Measurements from ENCODE around the gene MBD3L1.
A peak's percentile ranks its signal among the peaks of the same experiment; 100 is the strongest.

MBD3L1 gene

DNA sequence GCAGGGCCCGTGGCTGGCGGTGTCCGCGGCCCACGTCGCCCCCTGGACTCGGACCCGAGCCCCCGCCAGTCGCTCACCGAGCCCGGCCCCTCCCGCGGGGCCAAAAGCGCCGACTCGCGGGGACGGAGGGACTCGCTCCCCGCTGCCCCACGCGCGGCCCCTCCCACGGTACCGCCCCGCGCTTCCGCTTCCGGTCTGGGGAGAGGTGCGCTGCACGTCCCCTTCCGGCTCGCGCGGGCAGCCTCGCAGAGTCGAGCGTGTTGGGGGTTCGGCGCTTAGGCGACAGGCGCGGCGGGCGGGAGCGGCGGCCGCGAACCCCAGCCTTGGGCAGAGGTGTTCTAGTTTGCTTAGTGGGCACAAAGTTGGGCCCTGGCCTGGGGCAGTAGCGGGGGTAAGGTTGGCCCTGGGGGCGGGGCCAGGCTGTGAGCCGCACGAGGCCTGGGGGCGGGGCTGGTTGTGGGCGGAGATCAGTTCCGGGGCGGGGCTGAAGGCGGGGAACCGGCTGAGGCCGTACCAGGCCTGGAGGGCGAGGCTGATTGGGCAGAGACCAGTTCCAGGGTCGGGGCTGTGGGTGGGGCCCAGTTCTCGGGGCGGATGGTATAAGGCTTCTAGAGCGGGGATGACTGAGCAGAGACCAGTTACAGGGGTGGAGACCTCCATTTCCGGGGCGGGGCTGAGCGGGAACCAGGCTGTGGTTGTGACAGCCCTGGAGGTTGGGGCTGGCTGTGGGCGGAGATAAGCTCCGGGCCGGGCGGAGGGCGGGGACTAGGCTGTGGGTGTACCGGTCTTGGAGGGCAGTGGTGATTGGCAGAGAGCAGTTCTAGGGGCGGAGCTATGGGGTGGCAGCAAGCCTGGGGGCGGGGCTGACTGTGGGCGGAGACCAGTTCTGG is at the start of gene MBD3L1, which contains the start of gene ZNF558:
Gene MBD3L1 (plus strand): TSS at position 246 of the 890 bp plus-strand sequence. CDS start 10,302 bp downstream, outside the sequence.
Gene ZNF558 (minus strand): TSS at position 173 of the 890 bp plus-strand sequence. CDS start 9,645 bp downstream, outside the sequence.
- peak within 1 kb of the TSS; percentile 80 for H3K4me3 ChIP-seq (ENCODE audit: low read depth, low read length)

DNA sequence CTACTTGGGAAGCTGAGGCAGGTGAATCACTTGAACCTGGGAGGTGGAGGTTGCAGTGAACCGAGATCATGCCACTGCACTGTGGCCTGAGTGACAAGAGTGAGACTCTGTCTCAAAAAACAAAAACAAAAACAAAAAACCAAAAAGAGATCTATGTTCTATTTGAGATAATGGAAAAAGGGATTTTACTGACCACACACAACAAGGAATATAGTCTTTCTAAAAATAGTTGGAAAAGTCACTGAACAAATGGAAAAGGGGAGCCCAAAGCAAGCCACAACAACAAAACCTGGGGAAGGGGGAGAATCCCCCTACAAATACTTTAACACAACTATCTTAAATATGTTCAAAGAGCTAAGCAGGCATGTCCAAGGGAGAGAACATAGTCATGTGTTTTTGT is 37.4 kb upstream of the MBD3L1 start:
- no peak for DNase-seq (ENCODE audit: low read depth)
- no peak overlapping the region for H3K4me3 ChIP-seq (ENCODE audit: low read depth, low read length)

More for the DNA sequence above, at the start of gene MBD3L1, which contains the start of gene ZNF558:
- DNase-seq (ENCODE audit: low read depth) = peak; percentile 94

DNA sequence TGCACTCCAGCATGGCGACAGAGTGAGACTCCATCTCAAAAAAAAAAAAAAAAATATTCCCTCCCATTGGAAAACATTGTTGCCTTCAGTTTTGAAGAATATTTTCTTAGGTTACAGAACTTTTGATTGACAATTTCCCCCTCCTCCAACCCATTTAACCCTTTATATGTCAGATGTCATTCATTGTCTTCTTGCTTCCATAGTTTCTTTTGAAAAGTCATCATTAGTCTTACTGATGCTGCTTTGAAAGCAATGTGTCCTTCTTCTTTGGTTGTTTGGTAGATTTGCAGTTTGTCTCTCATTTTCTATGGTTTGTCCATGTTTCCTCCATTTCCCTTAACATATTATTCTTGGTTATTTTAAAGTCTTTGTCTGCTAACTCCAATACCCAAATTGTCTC is 25.5 kb upstream of the MBD3L1 start:
- H3K4me3 ChIP-seq (ENCODE audit: low read depth, low read length) = no peak overlapping the region
- DNase-seq (ENCODE audit: low read depth) = no peak

DNA sequence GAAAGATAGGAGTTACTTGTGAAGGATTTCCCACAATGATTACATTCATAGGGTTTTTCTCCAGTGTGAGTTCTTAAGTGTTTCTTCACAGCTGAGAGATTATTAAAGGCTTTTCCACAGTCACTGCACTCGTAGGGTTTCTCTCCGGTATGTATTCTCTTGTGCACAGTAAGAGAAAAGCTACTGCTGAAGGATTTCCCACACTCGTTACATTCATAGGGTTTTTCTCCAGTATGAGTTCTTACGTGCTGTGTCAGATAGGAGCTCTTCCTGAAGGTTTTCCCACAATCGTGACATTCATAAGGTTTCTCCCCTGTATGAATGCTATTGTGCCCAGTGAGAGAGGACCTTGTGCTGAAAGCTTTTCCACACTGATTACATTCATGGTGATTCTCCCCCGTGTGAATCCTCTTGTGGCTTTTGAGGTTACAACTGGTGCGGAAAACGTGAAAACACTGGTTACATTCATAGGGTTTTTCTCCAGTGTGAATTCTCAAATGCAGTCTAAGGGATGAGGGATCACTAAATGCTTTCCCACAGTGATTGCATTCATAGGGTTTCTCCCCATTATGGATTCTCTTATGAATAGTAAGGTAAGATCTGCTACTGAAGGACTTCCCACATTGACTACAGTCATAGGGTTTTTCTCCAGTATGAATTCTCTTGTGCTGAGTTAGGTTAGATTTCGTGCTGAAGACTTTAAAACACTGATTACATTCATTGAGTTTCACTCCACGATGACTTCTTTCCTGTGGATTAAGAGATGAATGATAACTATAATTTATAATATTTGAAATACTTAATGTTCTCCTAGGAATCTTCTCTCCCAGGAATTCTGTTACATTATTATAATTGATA is 20.6 kb upstream of the MBD3L1 start:
- no peak overlapping the region for H3K4me3 ChIP-seq (ENCODE audit: low read depth, low read length)
- DNase-seq (ENCODE audit: low read depth) = no peak

DNA sequence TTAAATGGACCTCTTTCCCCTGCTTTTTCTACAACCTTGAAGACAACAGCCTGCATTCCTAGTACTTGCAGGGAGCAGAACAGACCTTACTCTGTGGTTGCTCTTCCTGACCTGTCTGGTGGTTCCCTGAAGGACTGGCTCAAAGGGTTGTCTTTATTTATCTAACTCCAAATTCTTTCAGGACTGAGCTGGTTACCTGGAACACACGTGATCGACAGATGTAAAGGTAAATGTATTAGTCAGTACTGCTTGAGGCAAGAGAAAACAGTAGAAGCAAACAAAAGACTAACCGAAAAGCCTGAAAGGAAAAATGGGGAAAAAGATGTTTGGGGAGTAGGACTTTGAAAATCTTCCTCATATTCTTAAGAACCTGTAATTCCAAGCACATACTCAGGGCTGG is 18.0 kb upstream of the MBD3L1 start:
- no peak overlapping the region for H3K4me3 ChIP-seq (ENCODE audit: low read depth, low read length)
- DNase-seq (ENCODE audit: low read depth) = no peak

DNA sequence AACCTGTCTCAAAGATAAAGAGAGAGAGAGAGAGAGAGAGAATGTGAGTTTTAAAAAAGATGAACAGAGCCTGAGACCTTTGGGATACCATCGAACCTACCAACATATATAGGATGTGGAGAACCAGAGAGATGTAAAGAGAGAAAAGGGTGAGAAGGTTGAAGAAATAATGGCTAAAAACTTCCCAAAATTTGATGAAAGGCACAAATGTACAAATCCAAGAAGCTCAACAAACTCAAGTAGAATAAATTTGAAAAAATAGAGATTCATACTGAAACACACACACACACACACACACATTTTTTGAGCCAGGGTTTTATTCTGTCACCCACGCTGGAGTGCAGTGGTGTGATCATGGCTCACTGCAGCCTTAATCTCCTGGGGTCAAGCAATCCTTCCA is 16.4 kb upstream of the MBD3L1 start:
- no peak overlapping the region for H3K4me3 ChIP-seq (ENCODE audit: low read depth, low read length)
- no peak for DNase-seq (ENCODE audit: low read depth)

DNA sequence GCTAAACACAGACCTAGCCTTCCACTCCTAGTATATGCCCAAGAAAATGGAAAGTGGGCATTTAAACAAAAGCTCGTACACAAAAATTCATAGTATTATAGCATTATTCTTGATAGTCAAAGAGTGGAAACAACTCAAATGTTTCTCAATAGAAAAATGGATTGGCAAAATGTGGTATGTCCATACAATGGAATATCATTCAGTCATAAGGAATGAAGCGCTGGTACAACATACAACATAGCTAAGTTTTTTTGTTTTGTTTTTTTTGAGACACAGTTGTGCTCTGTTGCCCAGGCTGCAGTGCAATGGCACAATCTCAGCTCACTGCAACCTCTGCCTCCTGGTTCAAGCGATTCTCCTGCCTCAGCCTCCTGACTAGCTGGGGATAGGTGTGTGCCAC is 11.9 kb upstream of the MBD3L1 start:
- H3K4me3 ChIP-seq (ENCODE audit: low read depth, low read length) = no peak overlapping the region
- DNase-seq (ENCODE audit: low read depth) = no peak

DNA sequence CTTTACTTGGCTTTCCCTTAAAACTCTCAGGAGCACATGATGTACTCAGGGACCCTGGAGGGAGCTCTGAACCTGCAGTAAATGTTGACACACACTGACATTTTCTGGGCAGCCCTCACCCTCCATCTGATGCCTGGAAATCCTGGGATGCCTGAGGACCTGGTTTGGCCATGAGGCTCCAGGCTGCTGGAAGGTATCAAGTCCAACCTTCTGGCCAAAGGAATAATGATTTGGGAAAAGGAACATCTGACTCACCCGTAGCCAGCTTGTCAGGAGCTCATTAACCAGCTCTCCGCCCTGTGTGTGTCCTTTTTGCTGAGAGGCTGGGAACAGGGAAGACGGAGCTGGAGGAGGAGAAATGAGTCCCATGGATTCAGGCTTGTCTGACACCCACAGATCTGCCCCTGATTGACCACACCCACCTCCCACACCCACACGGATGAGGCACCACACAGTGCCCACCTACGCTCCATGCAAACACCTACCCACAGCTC is 10.4 kb upstream of the MBD3L1 start:
- no peak for DNase-seq (ENCODE audit: low read depth)
- no peak overlapping the region for H3K4me3 ChIP-seq (ENCODE audit: low read depth, low read length)

DNA sequence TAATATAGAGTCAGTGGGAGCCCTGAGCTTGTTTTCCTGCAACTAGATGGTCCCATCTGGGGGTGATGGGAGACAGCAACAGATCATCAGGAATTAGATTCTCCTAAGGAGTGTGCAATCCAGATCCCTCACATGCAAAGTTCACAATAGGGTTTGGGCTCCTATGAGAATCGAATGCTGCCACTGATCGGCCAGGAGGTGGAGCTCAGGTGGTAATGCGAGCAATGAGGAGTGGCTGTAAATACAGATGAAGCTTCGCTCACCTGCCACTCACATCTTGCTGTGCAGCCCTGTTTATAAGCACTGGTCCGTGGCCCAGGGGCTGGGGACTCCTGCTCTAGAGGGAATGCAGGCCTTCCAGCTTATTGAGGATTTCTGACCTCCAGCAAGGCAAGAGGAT is 5.8 kb upstream of the MBD3L1 start:
- no peak overlapping the region for H3K4me3 ChIP-seq (ENCODE audit: low read depth, low read length)
- DNase-seq (ENCODE audit: low read depth) = no peak

DNA sequence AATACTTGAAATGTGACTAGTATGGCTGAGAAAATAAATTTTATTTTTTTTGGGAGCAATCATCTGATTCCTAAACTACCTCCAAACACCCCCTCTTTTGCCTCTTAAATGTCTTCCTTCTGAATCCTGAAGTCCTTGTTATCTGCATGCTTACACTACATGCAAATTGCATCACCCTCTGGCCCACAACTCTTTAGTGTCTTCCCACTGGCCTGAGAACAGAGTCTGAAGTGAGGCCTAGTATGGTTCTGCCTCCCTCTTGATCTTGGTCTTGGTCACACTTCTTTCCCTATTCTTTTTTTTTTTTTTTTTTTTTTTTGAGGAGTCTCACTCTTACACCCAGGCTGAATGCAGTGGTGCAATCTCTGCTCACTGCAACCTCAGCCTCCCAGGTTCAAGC is 4.9 kb upstream of the MBD3L1 start:
- DNase-seq (ENCODE audit: low read depth) = no peak
- no peak overlapping the region for H3K4me3 ChIP-seq (ENCODE audit: low read depth, low read length)

DNA sequence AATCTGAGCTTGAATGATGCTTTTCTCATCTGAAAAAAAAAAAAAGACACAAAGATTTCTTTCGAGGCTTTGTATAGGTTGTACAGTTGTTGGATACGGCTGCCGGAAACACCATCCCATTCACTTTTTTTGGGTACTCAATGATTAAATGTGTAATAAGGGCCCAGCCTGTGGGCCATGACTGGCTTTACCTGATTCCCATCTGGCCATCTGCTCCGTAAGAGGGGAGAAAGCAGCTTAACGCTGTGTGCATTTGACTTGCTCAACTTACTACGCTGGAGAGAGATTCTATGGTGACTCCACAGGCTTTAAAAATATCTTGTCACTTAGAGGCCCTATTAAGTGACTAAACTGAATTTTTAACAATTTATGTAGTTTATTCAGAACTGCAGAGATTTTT is 804 bp upstream of the MBD3L1 start:
- H3K4me3 ChIP-seq (ENCODE audit: low read depth, low read length) = peak overlapping the region; percentile 80
- DNase-seq (ENCODE audit: low read depth) = no peak

DNA sequence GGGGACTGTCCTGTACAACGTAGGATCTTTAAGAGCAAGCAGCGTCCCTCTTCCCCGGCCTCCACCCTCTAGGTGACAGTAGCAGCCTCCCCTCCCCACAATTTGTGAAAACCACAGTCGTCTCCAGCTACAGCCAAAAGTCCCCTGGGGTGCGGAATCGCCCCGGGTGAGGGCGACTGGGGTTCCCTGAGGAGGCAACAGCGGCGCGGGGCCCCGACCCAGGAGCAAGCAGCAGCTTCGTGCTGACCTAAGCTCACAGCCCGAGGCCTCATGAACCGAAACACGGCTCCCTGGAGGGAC is 395 bp upstream of the MBD3L1 start:
- H3K4me3 ChIP-seq (ENCODE audit: low read depth, low read length) = peak overlapping the region; percentile 80
- no peak for DNase-seq (ENCODE audit: low read depth)

DNA sequence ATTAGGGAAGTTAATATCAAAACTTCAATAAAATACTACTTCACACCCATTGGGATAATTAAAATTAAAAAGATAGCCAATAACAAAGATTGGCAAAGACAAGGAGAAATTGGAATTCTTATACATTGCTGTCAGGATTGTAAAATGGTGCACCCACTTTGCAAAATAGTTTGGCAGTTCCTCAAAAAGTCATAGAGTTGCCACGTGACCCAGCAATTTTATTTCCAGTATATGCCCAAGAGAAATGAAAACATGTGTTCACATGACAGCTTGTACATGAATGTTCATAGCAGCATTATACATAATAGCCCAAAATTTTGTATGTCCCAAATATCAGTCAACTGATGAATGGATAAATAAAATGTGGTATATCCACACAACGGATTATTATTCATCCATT is 3.3 kb downstream of the MBD3L1 start:
- no peak for DNase-seq (ENCODE audit: low read depth)
- no peak overlapping the region for H3K4me3 ChIP-seq (ENCODE audit: low read depth, low read length)

DNA sequence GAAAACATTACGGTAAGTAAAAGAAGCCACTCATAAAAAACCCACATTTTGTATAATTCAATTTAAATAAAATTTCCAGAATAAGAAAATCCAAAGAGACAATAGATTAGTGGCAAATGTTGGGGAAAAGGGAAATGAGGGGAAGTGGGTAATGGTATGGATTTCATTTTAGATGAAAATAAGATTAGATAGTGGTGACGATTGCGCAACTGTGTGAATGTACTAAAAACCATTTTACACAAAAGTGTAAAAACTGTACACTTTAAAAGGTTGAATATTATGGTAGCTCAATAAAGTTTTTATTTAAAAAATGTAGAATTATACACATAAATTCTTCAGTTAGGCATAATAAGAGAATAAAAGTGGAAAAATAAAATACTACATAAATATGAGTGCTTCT is 3.7 kb downstream of the MBD3L1 start:
- no peak for DNase-seq (ENCODE audit: low read depth)
- no peak overlapping the region for H3K4me3 ChIP-seq (ENCODE audit: low read depth, low read length)

DNA sequence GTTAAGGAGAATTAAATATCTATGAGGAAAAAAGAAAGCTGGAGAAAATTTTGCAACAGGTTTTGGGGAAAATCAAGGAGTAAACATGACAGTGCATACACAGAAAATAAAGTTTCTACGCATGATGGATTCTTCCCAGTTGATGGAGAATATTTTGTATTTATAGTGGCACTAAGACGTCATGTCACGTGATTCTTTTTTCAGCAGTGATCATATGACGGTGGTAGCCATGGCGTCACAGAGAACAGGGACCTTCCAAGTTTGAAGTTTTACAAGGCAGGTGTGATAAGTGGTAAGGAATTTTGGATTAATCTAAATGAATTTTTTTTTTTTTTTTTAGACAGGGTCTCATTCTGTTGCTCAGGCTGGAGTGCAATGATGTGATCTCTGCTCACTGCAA is 8.5 kb downstream of the MBD3L1 start:
- DNase-seq (ENCODE audit: low read depth) = no peak
- H3K4me3 ChIP-seq (ENCODE audit: low read depth, low read length) = no peak overlapping the region

DNA sequence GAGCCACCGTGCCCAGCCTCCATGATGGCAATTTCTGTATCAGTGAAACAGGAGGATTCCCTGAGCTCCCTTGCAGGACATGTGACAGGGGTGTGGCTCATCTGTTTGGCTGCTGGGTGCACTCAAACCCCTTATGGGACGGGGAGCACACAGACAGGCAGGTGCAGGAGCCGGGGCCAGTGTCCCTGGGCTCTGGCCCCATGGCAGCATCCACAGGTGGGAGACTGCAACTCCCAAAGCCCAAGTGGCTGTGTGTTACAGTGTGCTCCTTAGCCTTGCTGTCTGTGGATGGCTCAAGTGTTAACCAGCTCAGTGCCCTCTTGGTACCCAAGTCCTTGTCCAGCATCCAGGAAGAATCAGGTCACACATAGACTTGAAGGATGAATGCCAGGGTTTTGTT is 14.6 kb downstream of the MBD3L1 start:
- no peak for DNase-seq (ENCODE audit: low read depth)
- no peak overlapping the region for H3K4me3 ChIP-seq (ENCODE audit: low read depth, low read length)

DNA sequence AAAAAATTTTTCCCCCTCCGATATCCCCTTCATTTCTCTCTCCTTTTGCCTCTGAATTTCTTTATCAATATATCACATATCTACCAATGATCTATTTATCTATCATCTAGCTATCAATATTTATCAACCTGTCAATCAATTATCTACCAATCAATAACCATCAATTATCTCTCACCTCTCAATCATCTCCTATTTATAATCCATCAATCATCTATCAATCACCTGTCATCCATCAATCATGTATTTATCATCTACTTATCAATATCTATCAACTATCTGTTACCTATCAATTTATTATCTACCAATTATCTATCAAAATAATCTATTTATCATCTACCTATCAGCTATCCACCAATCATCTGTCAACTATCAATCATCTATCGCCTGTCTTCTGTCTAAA is 17.1 kb downstream of the MBD3L1 start:
- DNase-seq (ENCODE audit: low read depth) = no peak
- H3K4me3 ChIP-seq (ENCODE audit: low read depth, low read length) = no peak overlapping the region

DNA sequence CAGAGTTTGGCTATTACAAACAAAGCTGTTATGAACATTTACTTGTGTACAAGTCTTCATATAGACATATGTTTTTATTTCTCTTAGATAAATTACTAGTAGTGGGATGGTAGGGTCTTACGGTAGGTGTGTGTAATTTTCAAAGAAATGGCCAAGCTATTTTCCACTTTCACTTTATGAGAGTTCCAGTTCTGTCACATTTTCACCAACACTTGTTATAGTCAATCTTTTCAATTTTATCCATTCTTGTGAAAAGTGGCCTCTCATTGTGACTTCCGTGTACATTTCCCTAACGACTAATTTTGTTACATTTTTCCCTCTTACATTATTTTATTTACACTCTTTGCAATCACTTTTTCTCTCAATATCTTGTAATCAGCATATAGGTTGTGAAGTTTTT is 18.3 kb downstream of the MBD3L1 start:
- H3K4me3 ChIP-seq (ENCODE audit: low read depth, low read length) = no peak overlapping the region
- DNase-seq (ENCODE audit: low read depth) = no peak

DNA sequence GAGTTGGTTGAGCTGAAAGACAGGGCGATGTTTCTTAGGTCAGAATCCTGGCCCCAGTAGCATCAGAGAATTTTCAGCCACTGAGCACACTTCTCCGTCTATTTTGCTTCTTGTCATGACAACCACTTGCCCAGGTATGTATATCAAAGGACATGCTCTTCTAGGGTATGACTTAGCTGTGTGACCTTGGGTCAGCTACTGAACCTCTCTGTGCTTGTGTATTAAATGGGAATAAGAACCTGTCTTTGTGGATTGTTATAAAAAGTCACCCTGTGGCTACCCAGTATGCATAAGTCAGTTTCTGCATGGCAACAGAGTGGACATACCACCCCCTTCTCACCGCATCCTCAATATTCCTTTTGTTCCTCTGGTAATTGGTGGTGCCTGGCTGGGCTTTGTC is 26.1 kb downstream of the MBD3L1 start:
- H3K4me3 ChIP-seq (ENCODE audit: low read depth, low read length) = no peak overlapping the region
- no peak for DNase-seq (ENCODE audit: low read depth)

DNA sequence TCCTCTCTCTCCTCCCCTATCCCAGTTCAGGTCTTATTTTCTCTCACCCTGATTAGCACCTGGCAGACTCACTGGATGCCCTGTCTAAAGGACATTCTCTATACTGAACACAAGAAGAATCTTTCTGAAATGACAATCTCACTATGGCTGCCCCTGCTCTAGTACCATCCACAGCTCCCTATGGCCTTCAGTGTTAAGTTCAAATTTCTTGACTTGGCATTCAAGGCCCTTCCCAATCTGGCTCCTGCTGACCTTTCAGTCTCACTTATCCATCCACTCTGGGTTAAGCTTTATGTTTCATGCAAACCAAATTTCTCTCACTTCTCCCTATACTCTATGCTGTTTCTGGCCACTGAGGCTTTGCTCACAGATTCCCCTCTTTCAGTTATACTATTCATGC is 34.2 kb downstream of the MBD3L1 start:
- no peak overlapping the region for H3K4me3 ChIP-seq (ENCODE audit: low read depth, low read length)
- DNase-seq (ENCODE audit: low read depth) = no peak

Measured in skeletal muscle cell (primary cell).